ENCODE measurements around the gene ZC3H10.
"Not testable (repeated sequence)": the region's sequence is repeated elsewhere in the genome, so short reads cannot be mapped to it uniquely, and the experiment has no call there.

The ZC3H10 gene

DNA sequence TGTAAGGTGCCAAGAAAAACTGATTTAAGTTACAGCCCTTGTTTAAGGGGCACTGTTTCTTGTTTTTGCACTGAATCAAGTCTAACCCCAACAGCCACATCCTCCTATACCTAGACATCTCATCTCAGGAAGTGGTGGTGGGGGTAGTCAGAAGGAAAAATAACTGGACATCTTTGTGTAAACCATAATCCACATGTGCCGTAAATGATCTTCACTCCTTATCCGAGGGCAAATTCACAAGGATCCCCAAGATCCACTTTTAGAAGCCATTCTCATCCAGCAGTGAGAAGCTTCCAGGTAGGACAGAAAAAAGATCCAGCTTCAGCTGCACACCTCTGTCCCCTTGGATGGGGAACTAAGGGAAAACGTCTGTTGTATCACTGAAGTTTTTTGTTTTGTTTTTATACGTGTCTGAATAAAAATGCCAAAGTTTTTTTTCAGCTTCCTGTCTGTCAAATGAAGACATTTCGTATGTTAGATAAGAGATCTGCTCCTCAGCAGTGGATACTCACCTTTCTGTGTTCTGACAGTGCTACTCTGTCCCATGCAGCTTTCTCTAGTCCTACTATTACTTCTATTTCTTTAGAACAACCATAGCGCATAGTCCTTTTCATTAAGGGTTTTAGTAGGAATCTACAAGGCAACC is 14.9 kb upstream of the ZC3H10 start:
- DNase-seq, result no peak

DNA sequence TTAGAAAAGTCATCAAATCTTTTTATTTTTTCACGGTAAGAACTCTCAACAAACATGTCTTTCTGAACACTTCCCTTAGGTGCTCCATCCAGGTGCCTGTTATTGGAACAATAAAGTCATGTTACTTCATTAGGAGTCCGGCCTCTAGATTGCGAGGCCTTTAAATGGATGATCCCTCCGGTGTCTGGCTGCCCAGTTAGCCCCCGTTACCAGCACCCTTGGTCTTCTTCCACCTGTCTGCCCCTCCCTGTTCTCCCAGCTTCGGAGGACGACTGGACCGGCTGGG is 14.3 kb upstream of the ZC3H10 start:
- no peak for DNase-seq

DNA sequence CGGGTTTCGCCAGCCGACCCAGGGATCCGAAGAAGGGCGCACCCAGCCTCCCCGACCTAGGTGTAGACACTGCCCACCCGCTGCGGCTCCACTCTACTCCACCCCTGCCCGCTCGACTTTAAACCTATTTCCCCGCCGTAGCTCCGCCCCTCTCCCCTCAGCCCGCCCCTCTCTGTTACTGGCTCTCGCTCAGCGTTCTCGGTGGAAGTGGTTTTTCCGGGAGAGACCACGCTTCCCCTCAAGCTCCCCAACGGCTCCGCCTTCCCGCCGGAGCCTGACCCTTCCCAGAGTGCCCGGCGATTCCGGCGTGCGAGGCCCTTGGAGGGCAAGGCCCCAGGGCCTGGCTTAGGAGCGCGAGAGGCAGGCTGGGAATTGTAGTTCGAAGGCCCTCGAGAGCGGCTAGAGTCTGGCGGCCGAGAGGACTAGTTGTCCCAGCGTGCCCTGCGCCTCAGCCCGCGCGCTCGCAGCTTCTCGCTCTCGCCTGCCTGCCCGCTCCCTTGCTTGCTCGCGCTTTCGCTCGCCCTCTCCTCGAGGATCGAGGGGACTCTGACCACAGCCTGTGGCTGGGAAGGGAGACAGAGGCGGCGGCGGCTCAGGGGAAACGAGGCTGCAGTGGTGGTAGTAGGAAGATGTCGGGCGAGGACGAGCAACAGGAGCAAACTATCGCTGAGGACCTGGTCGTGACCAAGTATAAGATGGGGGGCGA is 13.8 kb upstream of the ZC3H10 start, which contains the start of gene PA2G4:
Gene PA2G4 (plus strand): TSS at position 451 of the 706 bp plus-strand sequence. CDS start 179 bp downstream, at position 630.
- DNase-seq, result peak; percentile 99

DNA sequence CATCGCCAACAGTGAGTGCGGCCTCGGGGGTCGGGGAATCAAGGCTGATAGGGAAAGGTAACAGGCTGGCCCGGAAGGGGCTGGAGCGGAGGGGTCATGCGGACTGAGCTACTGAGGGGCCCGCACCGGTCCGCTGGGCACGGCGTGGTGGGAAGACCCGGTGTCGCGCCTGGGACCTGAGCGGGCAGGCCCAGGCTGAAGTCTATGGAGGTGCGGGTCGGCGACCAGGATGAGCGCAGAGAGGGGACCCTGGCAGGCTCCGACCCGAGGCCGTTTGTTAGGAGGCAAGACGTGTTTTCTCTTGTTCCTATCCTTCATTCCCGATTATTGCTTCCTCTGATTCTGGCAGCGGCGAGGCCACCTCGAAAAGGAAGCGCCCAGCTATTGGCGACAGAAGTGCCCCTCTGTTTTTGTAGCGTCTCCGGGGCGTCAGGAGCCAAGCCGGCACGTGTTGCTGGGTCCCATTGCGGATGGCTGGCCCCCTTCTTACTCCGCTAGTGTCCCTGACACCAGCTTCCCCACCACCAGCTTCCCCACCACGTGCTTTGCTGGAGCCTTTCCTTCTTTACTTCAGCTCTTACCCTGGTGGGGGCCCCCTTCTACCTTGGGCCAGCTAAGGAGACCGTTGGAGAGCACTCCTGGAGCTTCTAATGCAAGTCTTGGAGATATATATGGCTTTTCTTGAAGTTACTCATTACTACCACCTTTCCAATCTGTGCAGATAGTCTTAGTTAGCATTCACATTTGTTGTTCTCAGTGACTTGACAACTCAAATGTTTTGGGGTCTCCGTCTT is 13.1 kb upstream of the ZC3H10 start:
- DNase-seq, result no peak

DNA sequence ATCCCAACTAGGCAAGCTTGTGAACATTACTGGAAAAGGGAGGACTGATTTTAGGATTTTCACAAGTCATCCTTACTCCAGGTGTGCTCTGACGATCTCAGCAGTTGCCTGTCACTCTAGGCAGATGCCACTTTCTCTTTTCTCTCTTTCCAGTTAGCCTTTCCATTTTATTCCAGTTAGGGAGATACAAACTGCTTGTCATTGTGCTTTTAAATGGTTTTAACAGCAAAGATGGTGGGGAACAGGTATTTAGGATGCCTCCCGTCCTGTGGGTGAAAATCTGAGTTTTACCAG is 12.5 kb upstream of the ZC3H10 start:
- no peak for DNase-seq

DNA sequence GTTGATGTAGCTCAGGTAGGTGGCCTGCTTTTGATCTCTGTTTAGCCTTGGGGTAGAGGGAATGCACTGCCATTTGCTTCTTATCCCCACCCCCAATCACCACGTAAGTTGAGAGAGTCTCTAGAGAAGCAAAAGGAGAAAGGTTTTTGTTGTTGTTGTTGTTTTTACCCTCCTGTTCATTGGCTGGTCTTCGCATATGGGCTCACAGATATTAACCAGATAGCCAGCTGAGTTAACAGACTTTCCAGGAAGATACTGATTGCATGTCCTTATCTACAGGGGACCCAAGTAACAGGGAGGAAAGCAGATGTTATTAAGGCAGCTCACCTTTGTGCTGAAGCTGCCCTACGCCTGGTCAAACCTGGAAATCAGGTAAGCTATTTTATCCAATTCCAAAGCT is 10.8 kb upstream of the ZC3H10 start:
- no peak for DNase-seq

DNA sequence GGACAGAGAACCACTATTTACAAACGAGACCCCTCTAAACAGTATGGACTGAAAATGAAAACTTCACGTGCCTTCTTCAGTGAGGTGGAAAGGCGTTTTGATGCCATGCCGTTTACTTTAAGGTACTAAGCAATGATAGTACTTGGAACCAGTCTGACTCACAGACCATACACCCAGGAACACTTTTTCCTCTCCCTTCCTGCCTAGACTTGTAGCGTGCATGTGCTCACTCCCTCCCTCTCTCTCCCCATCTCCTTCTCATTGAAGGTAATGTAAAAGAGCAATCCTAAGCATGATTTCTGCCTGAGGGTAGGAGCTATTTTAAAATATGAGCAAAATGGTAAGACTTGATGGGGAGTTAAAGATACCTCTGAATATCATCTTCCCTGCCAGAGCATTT is 7.5 kb upstream of the ZC3H10 start:
- DNase-seq, result no peak

DNA sequence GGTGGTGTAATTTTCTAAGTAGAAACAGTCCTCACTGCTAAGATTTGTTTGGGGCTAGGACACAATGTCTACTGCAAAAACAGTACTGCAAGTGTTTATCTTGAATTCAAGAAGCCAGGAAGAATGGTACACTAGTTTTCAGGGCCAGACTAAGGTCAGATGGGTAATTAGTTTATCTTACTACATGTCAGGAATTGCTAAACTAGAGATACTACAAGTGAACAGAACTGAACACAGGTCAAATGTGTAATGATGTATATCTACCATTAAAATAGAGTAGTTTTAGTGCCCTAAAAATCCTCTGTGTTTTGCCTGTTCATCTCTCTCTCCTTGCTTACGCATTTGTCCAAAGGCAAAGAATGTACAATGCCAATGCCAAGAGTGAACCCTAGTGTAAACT is 4.0 kb upstream of the ZC3H10 start:
- DNase-seq, result no peak

DNA sequence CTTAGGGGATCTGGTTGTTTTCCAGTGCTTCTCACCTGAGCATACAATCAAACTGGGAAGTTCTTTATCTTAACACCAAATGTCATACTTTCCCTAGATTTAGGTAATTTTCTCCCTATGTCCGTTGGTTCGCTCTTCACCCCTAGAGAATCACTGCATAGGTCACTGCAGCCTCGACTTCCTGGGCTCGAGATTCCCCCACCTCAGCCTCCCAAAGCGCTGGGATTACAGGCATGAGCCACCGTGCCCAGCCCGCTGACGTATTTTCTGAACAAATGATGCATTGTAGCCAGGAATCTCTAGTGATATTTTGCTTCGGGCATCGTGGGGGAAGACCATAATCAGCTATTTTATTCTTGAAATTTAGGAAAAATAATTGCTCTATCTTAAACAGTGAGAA is 2.7 kb upstream of the ZC3H10 start:
- DNase-seq, result no peak

DNA sequence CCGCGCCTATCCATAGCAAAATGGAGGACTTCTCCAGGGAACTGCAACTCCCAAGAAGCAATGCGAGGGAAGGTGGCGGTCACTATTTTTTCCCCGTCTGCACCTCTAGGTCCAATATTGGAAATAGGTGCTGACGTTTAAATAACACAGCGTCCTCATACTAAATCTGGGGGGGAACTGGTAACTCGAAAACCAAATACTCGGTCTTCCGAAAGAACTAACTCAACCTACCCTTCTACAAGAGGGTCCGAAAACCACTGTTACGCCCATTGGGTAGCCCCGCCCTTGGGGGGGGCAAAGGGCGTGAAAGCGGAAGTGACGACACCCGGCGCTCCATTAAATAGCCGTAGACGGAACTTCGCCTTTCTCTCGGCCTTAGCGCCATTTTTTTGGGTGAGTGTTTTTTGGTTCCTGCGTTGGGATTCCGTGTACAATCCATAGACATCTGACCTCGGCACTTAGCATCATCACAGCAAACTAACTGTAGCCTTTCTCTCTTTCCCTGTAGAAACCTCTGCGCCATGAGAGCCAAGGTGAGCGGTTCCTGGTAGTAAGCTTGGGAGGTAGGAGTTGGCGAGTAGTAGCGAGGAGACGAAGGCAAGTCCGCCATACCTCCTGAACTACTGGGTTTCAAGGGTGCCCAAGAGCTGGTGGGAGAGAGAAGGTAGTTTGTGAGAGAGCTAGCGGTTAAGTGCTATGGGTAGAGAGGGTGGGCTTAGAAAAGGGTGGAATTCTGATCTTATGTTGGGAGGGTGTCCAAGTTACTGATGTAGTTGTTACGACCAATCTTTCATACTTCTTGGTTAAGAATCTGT is 1.6 kb upstream of the ZC3H10 start, which contains the start of gene RPL41:
Gene RPL41 (plus strand): TSS at position 367 of the 815 bp plus-strand sequence.
- peak; percentile 91 for DNase-seq

DNA sequence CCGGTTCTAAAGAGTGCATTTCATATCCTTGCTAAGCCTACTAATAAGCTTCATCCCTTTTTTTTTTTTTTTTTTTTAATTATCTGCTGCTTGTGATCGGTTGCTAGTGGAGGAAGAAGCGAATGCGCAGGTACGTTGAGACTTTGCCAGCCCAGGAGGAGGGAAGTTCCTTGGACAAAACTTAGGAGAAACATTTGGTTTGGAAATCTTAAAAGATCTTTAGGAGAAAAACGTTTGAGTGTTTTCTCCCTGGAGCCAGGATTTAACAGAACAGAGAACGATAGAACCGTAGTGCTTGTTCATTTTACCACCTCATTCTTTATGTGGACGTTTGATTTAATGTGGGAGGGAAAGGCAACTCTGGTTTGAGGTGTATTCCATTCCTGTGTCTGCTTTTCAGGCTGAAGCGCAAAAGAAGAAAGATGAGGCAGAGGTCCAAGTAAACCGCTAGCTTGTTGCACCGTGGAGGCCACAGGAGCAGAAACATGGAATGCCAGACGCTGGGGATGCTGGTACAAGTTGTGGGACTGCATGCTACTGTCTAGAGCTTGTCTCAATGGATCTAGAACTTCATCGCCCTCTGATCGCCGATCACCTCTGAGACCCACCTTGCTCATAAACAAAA is 872 bp upstream of the ZC3H10 start:
- not testable (repeated sequence) for DNase-seq

DNA sequence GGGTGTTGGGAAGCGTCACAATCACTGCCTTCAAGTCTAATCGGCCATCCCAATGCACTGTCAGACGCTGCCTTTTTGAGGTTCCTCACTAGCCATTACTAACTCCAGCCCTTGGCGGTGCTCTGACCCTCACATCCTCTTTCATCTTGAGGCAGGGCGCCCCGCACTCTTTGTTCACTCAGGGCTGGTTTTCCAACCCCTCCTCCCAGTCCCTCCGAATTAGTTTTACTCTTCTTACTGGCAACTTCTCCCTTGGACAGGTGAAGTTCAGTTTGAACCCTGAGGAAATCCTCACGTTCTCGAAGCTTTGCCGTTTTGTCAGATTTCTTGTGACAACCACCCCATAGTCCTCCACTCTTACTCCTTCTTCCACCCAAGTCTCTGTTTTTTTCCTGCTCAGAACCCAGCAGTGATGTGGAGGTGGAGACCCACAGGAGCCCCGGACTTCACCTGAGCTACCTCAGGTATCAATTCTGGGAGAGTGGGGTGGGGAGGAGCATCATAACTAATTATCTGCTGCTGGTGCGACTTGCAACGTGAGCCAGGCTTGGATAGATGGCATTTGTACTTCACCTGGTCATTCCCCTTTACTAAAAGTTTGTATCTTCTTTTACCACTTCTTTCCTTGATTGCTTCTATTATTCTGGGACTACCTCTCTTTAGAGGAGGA is 757 bp downstream of the ZC3H10 start:
- DNase-seq, result no peak

DNA sequence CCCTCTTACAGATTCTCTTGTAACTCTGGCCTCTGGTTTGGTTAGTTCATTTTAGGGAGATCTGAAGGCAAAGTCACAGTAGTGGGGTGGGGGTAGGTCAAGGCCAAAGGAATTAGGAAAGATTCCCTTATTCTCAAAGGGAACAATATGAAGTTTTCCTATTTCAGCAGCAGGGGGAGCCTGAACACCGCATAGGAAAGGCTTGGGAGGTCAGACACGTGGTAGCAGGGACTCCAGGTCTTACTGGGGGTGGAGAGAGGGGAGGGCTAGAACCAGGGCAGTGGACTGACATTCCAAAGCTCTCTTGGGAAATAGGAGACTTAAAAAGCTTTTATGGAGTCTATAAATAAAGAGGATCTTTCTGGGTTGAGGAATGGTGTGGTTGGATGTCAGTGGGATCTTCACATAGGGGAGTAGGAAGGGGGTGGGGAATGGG is 1.3 kb downstream of the ZC3H10 start:
- DNase-seq, result peak; percentile 74

DNA sequence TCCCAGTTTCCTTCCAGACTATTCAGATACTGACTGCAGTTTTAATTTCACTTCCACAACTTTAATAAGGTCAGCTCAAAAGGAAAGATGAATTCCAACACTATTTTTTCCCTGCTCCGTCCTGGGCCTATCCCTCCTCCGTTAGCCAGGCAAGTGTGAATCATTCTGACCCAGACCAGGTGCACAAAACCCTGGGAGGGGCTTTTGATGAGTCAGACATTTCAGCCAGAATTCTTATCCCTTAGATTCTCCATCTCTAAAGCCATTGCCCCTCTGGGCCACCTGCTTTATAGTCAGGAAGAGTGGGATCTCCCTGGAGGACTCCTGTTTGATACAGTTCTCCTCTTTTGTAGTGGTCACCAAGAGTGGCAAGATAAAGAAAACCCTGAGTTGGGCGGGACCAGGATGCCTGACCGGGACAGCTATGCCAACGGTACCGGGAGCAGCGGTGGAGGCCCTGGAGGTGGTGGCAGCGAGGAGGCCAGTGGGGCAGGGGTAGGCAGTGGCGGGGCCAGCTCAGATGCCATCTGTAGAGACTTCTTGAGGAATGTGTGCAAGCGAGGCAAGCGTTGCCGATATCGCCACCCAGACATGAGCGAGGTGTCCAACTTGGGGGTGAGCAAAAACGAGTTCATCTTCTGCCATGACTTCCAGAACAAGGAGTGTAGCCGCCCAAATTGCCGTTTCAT is 2.2 kb downstream of the ZC3H10 start:
- DNase-seq, result no peak

DNA sequence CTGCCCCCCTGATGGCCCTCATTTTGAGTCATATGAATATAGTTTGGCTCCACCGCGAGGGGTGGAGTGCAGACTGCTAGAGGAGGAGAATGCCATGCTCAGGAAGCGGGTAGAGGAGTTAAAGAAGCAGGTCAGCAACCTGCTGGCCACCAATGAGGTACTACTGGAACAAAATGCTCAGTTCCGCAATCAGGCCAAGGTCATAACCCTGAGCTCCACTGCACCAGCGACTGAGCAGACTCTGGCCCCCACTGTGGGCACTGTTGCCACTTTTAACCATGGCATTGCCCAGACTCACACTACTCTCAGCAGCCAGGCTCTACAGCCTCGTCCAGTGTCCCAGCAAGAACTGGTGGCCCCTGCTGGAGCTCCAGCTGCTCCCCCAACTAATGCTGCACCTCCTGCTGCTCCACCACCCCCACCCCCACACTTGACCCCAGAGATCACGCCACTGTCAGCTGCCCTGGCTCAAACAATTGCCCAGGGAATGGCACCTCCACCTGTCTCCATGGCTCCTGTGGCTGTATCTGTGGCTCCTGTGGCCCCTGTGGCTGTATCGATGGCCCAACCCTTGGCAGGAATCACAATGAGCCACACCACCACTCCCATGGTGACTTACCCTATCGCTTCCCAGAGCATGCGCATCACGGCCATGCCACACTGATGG is 3.3 kb downstream of the ZC3H10 start:
- no peak for DNase-seq

DNA sequence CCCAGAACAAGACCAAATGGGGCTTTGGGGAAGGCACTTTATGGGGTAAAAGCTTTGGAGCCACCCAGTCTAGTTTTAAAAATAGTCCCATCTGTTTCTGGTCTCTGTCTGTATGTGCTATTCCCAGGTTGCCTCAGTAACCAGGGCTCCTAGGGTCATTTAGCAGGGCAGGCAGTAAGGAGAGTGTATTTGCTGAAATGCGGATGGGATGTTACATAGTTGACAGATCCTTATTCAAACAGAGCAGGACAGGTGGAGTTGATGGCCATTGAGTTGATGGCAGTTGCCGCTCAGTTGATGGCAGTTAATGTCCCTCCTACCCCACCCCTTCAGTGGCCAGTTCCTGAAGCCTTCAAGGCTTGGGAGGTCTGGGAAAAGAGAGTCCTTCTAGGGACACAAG is 4.6 kb downstream of the ZC3H10 start:
- no peak for DNase-seq

DNA sequence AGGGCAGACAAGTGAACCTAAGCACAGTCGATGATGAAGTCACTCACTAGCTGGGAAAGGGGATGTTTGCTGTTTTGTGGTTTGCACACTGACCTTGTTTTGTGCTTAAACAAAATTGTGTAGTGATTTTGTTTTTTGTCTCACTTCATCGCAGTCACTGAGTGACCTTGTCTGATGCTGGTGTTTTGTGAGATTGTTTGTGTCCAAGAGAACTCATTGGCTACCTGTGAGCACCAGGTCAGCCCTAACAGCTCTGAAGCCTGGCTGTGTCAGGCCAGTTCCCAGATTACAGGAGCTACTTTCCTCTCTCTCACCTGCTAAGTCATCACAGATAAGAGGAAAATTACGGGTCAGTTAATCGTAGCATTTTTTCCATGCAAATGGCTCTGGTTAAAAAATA is 6.1 kb downstream of the ZC3H10 start:
- no peak for DNase-seq

DNA sequence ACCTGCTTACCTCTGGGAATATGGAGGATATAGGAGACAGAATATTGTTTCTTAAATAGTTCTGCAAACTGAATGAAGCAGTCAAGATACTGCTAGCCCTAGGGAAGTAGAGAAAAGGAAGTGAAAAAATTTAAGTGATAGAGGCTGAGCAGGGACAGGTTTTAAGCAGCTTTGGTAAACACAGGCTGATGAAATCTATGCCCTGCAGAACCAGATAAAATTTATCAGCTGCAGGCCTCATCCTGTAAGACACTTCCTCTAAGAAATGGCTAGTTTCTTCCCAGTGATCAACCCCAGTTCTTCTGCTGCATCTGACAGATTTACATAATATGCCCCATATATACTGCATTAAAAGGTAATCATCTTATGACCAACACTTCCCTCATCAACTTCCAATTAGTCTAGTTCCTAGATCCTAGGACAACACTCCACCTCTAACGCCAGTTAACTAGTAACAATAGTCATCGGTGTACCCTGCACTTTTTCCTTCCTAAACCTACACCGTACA is 8.7 kb downstream of the ZC3H10 start:
- no peak for DNase-seq

DNA sequence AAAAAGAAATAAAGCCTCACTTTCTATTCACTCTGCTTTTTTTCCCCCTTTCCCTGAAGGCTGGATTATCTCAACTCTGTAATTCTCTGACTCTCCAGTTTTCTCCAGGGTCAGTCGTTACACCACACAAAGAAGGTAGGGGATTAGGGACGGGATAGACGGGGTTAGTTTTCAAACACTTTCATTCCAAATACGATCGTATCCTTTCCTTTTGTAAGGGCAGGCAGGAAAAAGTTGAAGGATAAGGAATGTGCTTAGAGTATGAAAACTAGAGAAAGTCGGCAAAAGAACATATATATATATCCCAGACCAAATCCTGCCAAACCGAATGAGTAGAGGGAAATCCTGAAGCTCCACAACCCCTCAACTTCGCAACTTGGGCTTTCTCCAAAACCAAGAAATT is 9.4 kb downstream of the ZC3H10 start:
- DNase-seq, result no peak

DNA sequence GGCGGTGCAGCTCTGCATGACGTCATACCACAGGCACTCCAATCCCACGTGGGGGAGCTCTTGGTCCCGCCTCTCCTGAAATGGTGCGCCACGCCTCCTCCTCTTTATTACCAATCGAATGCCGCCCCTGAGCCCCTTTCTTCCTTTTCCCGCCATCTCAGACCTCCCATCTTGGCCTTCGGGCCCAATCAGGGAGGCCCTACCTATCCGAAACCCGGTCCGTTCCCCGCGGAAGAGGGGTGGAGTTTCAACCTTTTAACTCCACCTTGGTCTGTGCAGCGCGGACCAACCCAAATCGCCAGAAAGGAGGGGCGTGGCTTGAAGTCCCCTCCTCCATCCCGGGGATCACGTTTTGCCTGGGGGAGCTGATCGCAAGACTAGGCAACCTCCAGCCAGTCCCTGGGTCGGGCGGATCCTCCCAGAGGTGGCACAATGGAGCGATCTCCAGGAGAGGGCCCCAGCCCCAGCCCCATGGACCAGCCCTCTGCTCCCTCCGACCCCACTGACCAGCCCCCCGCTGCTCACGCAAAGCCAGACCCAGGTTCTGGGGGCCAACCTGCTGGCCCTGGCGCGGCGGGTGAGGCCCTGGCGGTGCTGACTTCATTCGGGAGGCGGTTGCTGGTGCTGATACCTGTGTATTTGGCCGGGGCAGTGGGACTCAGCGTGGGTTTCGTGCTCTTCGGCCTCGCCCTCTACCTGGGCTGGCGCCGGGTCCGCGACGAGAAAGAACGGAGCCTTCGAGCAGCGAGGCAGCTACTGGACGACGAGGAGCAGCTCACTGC is 10.0 kb downstream of the ZC3H10 start, which contains the start of gene ESYT1:
Gene ESYT1 (plus strand): TSS at position 380 of the 782 bp plus-strand sequence. CDS start 53 bp downstream, at position 433.
- DNase-seq, result peak; percentile 100
